ENCODE results near the gene ARHGEF16.

- no peak for TF ChIP-seq CTCF (IDR thresholded peaks at IDR 0.05)
- no peak for TF ChIP-seq POLR2A (IDR thresholded peaks at IDR 0.05; ENCODE audit: low read depth)
- TF ChIP-seq POLR2AphosphoS5 (IDR thresholded peaks at IDR 0.05) = no peak
Measured at GRCh38 chr1:3506041-3506440, 51.6 kb downstream of the ARHGEF16 start.
